Activated gamma-delta T cell (primary cell): ENCODE measurements around the gene GNAI2.
"Not testable (repeated sequence)": the region's sequence is repeated elsewhere in the genome, so short reads cannot be mapped to it uniquely, and the experiment has no call there.

ENCODE experiments used
- DNase-seq: peaks from one replicate; lab custom pipeline; 2025; lab: John Stamatoyannopoulos, UW

The GNAI2 gene

DNA sequence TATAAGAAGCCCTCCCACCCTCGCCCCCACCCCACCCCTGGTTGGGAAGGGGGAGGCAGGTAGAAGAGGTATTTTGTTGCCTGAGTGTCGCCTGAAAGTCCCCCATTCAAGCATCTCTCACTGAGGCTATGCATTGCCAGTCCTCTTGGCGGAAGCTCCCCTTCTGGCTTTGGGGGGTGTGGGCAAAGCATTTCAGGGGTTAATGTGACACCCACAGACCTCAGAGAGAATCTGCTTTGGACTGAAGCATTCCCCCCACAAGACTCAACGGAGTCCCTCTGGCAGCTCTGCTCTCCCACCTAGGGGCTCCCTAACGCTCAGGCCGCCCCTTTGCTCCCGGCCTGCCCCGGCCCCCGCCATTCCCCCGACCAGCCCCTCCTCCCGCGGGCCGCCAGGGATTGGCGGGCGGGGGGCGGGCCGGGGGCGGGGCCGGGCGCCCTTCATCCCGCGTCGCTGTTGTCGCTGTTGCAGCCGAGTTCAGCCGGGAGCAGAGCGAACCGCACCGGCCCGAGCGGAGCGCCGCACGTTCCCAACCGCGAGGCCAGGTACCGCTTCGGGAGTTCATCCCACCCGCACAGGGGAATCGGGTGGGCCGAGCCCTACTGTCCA, 31.1 kb upstream of the GNAI2 start, which contains the start of gene SLC38A3:
TSS of gene SLC38A3 (plus strand) at position 468 of the 609 bp plus-strand sequence. CDS start 8,929 bp downstream, outside the sequence.
- no peak for DNase-seq

DNA sequence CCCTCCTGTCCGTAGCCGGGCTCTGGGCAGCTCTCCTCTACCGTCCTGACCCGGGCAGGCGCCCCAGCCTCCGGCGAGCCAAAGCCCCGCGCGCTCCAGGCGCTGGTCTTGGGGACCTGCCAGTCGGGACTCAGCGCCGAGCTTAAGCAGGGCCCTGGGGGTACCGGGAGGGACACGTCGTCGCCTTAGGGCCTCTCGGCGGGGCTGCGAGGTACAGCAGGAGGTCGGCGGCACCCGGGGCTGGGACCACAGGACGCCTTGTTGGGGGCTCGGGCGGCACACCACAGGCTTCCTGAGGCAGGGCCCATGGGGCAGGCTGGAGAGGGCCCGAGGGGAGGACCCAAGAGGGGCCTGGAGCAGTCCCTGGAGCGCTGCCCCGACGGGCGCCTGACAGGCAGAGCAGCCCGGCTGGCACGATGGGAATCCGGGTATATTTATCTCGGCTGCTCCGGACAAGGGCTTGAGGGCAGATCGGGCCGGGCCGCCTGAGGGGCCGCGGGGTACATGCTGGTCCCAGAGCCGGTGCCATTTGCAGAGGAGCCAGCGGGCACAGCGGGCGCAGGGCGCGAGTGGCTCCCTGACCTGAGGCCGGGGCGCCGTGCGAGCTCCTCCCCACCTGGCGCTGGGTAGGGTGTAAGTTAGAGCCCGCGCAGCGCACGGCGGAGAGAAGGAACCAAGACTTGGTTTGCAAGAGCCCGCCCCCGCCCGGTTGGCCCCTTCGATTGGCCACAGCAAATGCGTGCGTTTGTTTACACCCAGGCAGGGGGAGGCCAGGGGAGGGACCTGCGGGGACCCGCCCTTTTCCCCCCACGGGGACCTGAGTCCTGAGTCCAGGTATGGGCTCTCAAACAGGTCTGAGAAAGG, 30.4 kb upstream of the GNAI2 start:
- no peak for DNase-seq

DNA sequence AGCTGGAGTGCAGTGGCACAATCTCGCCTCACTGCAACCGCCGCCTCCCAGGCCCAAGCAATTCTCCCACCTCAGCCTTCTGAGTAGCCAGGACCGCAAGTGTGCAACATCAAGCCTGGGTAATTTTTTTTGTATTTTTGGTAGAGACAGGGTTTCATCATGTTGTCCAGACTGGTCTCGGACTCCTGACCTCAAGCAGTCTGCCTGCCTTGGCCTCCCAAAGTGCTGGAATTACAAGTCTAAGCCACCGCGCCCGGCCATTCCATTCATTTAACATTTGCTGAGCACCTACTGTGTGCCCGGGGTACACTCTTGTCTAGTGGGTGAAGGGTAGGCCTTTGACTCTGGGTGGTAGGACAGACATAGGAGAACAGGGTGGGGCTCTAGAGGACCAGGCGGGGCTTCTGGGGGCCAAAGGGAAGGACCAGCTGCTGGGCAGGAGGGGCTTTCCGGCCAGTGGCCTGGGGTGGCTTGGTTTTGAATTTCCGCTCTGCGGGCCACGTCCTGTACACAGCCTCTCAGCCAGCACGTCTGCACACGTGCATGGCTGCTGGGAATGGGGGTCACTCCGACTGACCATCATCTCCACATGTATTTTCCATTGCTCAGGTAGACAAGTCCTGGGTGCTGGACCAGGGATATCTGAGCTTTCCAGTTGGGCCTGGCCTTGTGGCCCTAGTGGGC, 28.5 kb upstream of the GNAI2 start:
- no peak for DNase-seq

DNA sequence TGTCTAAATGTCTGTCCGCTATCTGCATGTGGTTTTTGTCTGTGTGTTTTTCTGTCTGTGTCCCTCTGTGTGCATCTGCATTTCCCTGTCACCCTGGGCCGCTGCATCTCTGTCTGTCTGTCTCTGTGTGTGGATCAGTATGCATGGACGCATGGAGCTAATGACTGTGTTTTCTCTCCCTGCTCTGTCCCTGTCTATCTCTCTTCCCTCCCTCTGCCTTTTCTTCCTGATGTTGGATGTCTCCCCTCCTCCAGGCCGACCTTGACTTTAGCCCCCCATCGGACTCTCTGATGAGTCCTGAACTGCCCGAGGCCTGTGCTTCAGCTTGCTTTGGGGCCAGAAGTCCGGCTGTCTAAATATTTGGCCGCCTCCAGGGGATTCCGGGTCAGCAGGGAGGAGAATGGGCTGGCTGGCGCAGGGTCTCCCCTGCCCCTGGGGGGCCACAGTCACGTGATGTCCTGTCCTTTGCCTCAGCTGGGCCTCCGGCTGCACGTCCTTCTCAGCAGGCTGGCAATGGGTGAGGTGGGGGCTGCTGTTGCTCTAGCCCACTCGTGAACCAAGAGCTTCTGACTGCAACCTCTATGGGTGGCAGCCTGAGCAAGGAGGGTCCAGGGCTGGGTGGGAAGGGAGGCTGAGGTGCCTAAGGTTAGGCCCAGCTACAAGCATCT, 27.2 kb upstream of the GNAI2 start:
- no peak for DNase-seq

DNA sequence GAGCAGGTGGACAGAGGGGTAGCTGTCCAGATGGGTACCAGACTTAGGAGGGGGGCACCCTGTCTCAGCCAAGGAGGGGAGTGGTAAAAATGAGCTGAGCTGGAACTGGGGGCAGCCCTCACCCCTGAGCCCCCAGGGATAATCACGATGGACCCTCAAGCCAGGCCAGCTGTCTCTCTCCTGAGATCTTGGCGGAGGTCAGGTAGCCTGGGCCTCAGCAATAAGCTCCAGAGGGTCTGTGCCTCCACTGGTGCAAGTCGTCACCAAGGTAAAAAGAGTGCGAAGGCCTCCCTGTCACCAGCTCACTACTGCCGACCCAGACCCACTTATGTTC, 25.9 kb upstream of the GNAI2 start:
- no peak for DNase-seq

DNA sequence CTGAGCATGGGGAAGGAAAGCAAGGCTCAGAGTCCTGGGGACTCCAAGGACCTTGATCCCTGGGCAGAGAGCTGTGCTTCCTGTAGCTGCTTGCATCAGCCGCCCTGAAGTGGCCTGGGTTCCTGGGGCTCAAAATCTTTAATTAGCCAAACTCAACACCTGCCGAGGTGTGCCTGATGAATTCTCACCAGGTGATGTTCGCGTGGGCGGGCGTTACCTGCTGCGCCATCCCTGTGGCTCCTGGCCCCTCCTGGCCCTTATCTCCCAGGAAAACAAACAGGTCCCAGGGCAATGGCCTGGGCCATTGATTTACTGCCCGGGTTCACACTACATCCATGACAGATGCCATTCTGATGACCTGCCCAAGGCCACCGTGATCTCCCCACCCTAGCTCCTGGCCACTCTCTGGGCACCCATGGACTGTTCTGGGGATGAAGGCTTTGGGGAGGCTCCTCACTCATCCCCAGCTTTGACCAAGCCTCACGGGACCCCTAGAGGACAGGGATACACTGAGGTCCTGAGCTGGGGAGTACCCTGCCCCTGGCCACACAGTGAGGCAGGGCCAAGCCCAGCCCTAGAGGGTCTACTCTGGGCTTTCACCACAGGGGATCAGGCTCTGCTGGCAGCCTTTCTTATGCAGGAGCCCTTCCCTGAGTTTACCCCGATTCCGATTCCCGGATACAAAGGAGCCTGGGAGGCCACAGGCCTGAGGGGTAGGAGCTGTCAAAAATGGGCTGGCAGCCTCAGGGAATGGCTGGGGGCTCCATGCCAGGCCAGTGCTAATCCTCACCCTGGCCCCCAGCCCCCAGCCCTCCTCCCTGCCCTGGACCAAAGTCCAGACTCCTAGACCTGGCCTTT, 25.3 kb upstream of the GNAI2 start:
- no peak for DNase-seq

DNA sequence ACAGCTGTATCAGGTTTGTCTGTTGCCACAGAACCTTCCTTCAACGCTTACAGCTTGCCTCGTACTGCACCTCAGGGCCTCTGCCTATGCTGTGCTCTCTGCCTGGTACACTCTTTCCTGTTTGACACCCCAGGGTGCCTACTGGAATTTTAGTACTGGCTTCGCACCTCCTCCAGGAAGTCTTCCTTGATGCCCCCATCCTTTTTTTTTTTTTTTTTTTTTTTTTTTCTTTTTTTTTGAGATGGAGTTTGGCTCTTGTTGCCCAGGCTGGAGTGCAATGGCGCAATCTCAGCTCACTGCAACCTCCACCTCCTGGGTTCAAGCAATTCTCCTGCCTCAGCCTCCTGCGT, 24.7 kb upstream of the GNAI2 start:
- not testable (repeated sequence) for DNase-seq

DNA sequence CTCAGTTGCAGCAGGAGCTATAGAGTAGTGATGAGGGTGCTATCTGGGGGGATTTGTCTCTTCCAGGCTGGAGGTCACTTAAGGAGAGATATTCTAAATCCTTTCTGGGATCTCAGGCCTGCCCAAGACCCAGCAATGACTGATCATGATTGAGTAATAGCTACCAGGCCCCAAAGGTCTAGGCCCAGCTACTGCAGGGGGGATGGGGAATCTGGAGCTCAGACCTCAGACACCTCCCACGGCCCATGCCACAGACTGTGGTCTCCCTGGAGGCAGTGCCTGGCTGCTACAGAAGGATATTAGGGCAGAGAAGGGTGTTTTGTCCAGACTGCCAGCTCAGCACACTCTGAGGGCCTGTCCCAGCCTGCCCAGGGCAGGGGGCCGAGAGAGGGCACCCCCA, 24.1 kb upstream of the GNAI2 start:
- no peak for DNase-seq

DNA sequence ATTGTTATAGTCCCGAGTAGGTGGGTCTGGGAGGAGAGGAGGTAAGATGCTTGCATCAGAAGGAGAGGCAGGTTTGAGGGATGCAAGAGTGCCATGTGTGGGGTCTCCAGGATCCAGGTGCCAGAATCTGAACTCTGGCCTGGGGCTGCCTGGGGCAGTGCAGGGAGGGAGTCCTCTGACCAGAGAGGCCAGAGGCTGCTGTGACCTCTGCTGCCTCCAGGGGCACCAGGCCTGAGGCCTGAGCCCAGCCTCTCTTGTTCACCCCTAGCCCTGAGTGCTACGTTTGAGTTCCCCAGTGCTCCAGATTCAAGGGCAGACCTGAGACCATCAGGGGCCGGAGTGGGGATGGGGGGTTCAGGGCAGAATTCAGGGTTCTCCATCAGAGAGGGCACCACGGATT, 23.5 kb upstream of the GNAI2 start:
- no peak for DNase-seq

DNA sequence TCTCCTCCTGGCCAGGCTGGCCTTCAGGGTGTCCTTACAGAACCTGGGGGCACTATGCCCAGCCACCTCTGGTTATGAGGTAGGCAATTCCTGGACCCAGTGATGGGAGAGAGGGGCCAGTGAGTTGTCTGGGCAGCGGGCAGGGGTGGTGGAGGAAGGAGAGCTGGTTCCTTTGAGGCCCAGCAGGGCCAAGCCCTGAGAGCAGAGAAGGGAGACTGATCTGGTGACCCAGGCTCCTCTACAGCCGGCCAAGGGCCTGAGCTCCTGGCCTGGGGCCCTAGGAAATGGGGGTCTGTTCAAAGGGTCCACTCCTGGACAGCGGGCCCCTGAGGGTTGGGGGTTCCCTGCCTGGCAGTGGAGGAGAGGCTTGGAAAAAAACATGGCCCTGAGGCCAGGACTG, 23.0 kb upstream of the GNAI2 start:
- DNase-seq: no peak

DNA sequence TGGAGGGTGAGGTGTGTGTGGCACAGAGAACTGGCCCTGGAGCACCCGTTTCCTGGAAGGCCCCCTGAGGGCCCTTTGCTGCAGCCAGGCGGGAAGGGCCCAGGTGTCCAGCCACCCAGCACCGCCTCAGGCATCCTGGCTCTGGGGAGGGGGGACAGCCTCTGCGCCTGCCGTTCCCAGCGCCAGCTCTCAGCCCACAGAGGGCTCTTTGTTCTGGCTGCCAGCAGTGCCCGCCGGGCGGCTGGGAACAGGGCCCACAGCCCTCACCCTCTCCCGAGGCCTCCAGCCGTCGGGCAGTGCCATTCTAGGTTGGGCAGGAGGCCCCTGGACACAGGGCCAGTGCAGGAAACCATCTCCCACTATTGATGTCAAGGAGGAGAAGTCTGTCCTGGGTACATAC, 22.6 kb upstream of the GNAI2 start:
- DNase-seq: no peak

DNA sequence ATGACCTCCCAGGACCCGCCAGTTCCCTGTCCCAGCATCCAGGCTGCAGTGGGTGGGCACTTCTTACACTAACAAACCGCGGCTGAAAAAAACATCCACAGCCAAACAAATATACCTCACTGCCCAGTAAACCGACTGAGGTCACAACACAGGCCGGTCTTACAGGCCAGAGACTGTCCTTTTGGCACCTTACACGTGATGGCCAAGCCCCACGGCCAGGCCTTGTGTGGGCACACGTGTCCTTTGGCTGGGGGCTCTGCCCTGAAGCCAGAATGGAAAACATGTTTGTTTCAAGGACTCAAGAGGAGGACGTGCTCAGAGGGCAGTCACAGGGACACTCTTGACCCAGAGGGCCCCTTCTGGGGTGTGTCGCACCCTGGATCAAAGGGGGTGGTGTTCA, 21.2 kb upstream of the GNAI2 start:
- no peak for DNase-seq

DNA sequence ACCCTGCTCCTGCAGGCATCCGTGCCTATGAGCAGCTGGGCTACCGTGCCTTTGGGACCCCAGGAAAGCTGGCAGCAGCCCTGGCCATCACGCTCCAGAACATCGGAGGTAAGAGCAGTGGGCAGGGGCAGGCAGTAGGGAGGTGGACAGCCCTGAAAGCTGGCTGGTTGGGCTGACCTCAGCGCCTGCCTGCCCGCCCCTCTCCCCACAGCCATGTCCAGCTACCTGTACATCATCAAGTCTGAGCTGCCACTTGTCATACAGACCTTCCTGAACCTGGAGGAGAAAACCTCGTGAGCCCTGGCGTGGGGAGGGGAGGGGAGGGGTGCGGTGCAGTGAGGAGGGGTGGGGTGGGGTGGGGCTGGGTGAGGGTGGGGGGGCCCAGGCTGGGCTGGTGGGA, 20.5 kb upstream of the GNAI2 start:
- DNase-seq: no peak

DNA sequence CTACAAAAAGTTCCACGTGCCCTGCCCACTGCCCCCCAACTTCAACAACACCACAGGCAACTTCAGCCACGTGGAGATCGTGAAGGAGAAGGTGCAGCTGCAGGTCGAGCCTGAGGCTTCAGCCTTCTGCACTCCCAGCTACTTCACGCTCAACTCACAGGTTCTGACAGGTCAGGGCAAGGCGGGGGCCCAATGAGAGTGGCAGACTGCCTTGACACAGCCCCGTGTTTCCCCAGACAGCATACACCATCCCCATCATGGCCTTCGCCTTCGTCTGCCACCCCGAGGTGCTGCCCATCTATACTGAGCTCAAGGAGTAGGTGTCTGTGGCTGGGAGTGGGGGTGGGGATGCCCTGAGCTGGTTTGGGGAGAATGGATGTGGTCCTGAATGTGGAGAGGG, 18.3 kb upstream of the GNAI2 start:
- no peak for DNase-seq

DNA sequence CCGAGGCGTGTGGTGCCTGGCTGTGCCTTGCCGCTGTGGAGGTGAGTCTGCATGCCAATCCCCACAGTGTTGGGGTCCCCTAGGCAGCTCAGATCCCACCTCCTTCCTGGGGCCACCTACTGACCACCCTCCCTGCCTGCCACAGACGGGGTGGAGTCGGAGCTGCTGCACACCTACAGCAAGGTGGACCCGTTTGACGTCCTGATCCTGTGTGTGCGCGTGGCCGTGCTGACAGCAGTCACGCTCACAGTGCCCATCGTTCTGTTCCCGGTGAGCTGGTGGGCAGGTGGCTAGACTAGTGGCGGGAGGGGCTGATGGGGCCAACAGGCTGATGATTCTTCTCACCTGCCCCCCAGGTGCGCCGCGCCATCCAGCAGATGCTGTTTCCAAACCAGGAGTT, 17.6 kb upstream of the GNAI2 start:
- no peak for DNase-seq

DNA sequence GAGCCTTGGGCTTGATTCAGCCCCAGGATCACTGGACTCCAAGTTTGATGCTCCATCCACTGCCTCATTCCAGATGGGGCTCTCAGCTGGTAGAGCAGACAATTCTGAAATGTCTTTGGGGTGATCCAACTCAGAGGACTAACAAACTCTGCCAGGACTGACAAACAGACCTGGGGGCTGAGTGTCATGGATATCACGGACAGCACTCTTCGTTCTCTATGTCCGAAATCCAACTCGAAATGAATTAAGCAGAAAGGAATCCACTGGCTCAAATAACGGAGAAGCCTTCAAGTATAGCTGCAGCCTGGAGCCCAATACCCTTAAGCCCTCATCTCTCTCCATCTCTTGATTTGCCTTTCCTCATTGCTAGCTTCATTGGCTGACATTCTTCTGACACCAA, 16.7 kb upstream of the GNAI2 start:
- no peak for DNase-seq

DNA sequence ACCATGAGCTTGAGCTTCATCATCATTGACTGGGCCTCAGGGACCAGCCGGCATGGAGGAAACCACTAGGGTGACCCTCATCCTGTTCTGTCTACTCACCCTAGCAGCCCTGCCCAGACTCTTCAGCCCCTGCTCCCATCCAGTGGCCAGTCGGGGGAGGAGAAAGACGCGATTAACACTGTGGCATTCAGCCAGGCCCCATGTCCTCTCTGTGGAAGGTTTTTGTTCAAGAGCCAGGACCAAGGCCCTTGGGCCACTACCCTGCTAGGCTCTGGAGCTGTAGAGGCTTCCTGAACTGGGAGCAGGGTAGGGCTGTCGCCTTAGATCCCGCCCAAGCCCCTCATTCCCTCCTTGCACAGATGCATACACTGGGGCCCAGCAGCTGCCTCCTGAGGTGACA, 15.9 kb upstream of the GNAI2 start:
- DNase-seq: no peak

DNA sequence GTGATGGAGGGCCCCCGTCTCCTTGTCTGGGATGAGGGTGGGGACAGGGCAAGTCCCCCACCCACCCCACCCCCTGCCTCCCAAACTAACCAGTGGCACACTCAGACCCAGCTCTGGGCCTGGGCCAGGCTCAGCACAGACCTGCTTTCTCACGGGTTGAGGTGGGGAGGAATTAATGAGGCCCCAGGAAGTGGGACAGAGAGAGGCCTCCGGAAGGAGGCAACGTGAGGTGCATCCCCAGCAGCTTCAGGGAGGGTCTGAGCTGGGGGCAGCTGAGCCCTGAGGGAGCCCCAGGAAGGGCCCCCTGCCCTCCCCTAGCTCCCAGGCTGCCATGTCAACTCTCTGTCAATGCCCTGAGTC, 15.0 kb upstream of the GNAI2 start:
- DNase-seq: no peak

DNA sequence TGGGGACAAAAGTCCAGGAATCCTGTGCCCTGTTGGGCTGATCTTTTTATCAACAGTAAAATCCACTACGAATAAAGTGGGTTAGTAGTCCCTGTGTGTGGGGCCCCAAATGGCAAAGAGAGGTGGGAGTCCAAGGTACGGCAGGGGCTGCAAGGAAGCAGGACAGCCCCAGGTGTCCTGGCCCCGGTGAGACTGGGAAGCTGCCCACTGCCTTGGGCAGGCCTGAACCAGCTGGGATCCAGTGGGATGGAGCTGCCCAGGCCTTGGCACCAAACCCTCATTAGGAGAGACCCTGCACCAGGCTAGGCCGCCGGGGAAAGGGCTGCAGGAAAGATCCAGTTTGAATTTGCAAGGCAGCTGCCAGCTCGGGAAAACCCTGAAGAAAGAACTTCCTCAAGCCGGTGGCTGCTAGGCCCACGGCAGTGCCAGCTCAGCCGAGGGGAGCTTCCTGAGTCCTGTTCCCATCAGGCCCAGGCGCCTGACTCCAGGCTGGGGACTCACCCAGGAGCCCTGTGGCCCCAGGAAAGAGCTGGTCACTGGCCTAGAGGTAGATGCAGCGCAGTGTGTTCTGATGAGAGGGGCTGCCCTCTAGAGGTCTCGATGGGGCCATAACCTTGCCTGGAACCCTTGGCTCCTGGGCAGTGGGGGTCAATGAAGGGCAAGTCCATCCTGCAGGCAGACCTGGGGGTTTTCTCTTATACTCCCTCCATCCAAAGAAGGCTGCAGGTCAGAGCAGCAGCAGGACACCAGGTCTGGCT, 14.4 kb upstream of the GNAI2 start:
- no peak for DNase-seq

DNA sequence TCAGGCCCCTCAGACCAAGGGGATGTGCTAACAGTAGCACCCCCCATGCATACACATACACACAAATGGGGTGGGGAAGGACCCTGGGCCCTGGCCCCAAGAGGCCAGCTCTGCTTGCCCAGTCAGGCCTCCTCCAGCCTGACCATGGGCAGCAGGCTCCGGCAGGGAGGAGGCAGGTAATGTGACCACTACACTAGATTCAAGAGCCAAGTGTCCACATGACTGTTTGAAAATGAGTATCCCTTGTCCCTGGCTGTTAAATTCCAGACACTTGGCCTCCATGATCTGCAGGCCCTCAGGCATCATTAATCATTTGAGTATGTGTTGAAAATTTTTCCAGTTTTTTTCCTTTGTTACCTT, 13.9 kb upstream of the GNAI2 start:
- no peak for DNase-seq

DNA sequence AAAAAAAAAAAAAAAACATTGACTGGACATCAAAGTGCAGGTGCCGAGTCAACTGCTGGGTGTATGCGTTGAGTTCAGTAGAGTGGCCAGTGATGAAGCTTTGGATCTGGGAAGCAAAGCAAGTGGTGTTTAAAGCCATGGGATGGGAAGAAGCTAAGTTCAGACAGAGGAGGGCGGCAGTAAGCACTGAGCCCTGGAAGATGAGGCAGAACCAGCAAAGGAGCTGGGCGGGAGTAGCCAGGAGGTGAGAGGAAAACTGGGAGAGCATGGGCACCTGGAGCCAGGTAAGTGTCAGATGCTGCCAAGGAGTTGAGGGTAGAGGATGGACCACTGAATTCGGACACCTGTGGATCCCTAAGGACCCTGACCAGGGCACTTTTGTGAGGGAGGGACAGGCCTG, 11.4 kb upstream of the GNAI2 start:
- no peak for DNase-seq
